Loucy (cell line): Measurements from ENCODE around the gene PTER.

ENCODE experiments used
- H2AFZ ChIP-seq: fragments of 200-600 bp; sonication (generic); 2 replicates; pipeline ENCODE4 v1.6.0; 2016; ENCODE audit warnings: antibody characterized with exemption, mild to moderate bottlenecking, low read length, moderate library complexity
- H3F3A ChIP-seq: fragments of 200-600 bp; 2 replicates; pipeline ENCODE4 v1.6.0; 2016; ENCODE audit warnings: antibody characterized with exemption, low read depth, mild to moderate bottlenecking
- H3K27me3 ChIP-seq: fragments of 200-600 bp; sonication (generic); 2 replicates; pipeline ENCODE4 v1.6.1; 2014; ENCODE audit warnings: low read length, mild to moderate bottlenecking; ENCODE audit not compliant: insufficient read depth, poor library complexity, severe bottlenecking
- H3K36me3 ChIP-seq: fragments of 200-600 bp; sonication (generic); 2 replicates; pipeline ENCODE4 v1.6.1; 2016; ENCODE audit warnings: low read length; ENCODE audit not compliant: insufficient read depth
- H3K4me1 ChIP-seq: fragments of 200-600 bp; sonication (generic); 2 replicates; pipeline ENCODE4 v1.5.1; 2014; ENCODE audit warnings: low read length, mild to moderate bottlenecking; ENCODE audit not compliant: insufficient read depth, poor library complexity, severe bottlenecking
- H3K4me2 ChIP-seq: fragments of 200-600 bp; sonication (generic); 2 replicates; pipeline ENCODE4 v1.6.0; 2014; ENCODE audit warnings: antibody characterized with exemption, low read length, low read depth, mild to moderate bottlenecking; ENCODE audit not compliant: poor library complexity, severe bottlenecking
- H3K4me3 ChIP-seq: fragments of 200-600 bp; sonication (generic); 2 replicates; pipeline ENCODE4 v1.5.1; 2014; ENCODE audit warnings: low read length, mild to moderate bottlenecking, mixed read lengths; ENCODE audit not compliant: poor library complexity, severe bottlenecking
- H3K79me2 ChIP-seq: fragments of 200-600 bp; sonication (generic); 2 replicates; pipeline ENCODE4 v1.6.1; 2014; ENCODE audit warnings: low read length; ENCODE audit not compliant: insufficient read depth
- H3K9ac ChIP-seq: fragments of 200-600 bp; sonication (generic); 2 replicates; pipeline ENCODE4 v1.6.0; 2014; ENCODE audit warnings: mild to moderate bottlenecking, low read depth, low read length, moderate library complexity; ENCODE audit not compliant: poor library complexity, severe bottlenecking
- H3K9me2 ChIP-seq: fragments of 200-600 bp; sonication (generic); replicated peaks from 2 replicates; pipeline ENCODE4 v1.6.1; 2016; ENCODE audit warnings: low read depth, low read length, mixed read lengths
- H3K9me3 ChIP-seq: fragments of 200-600 bp; sonication (generic); 2 replicates; pipeline ENCODE4 v1.6.1; 2014; ENCODE audit warnings: mild to moderate bottlenecking, antibody characterized with exemption, low read length, low read depth; ENCODE audit not compliant: insufficient read depth
- H4K20me1 ChIP-seq: fragments of 200-600 bp; sonication (generic); 2 replicates; pipeline ENCODE4 v1.6.0; 2014; ENCODE audit warnings: antibody characterized with exemption, low read length, mild to moderate bottlenecking; ENCODE audit not compliant: insufficient read depth, poor library complexity, severe bottlenecking
- CTCF ChIP-seq: fragments of 200-600 bp; sonication (generic); conservative IDR thresholded peaks from 2 replicates; pipeline ENCODE4 v1.5.1; 2014; ENCODE audit warnings: mild to moderate bottlenecking, antibody characterized with exemption, low read length
- EZH2phosphoT487 ChIP-seq: fragments of 200-600 bp; IDR thresholded peaks from 2 replicates; pipeline ENCODE4 v1.6.1; 2018; ENCODE audit warnings: antibody characterized with exemption, mild to moderate bottlenecking, moderate library complexity, borderline replicate concordance

PTER gene

GRCh38 chr10:16483241-16483917, 46.6 kb downstream of the PTER start:
- no peak overlapping the region for H3K4me2 ChIP-seq
- H3F3A ChIP-seq, result no peaks in the 10 kb centered on the region
- no peaks in the 10 kb centered on the region for H4K20me1 ChIP-seq
- H3K79me2 ChIP-seq, result no peaks in the 10 kb centered on the region
- no peaks in the 10 kb centered on the region for H3K9me3 ChIP-seq
- no peaks in the 10 kb centered on the region for H3K9me2 ChIP-seq
- H2AFZ ChIP-seq, result no peak overlapping the region
- TF ChIP-seq CTCF (no peak), EZH2phosphoT487 (no peak)
- H3K4me1 ChIP-seq, result no peaks in the 10 kb centered on the region
- H3K9ac ChIP-seq, result no peak overlapping the region
- no peak overlapping the region for H3K4me3 ChIP-seq
- H3K27me3 ChIP-seq, result no peaks in the 10 kb centered on the region
- H3K36me3 ChIP-seq, result peaks cover 20% of the 10 kb centered on the region

GRCh38 chr10:16490511-16490910, 53.7 kb downstream of the PTER start:
- H3K9ac ChIP-seq, result no peak overlapping the region
- no peak overlapping the region for H2AFZ ChIP-seq
- H3K4me1 ChIP-seq, result no peaks in the 10 kb centered on the region
- H3K9me2 ChIP-seq, result no peaks in the 10 kb centered on the region
- H3K9me3 ChIP-seq, result no peaks in the 10 kb centered on the region
- no peaks in the 10 kb centered on the region for H4K20me1 ChIP-seq
- H3K4me2 ChIP-seq, result no peak overlapping the region
- no peaks in the 10 kb centered on the region; the same call in 1 of the 2 replicates for H3K79me2 ChIP-seq
- no peak overlapping the region for H3K4me3 ChIP-seq
- peaks cover 42% of the 10 kb centered on the region for H3K36me3 ChIP-seq
- H3K27me3 ChIP-seq, result no peaks in the 10 kb centered on the region
- TF ChIP-seq EZH2phosphoT487 (no peak), CTCF (no peak)
- no peaks in the 10 kb centered on the region for H3F3A ChIP-seq

GRCh38 chr10:16491933-16492332, 55.1 kb downstream of the PTER start:
- Histone ChIP-seq H3K36me3 (peaks cover 35% of the 10 kb centered on the region), H3K4me1 (peaks cover 3% of the 10 kb centered on the region), H3K4me2 (no peak overlapping the region), H2AFZ (no peak overlapping the region), H3K9me2 (no peaks in the 10 kb centered on the region), H4K20me1 (no peaks in the 10 kb centered on the region), H3F3A (no peaks in the 10 kb centered on the region), H3K79me2 (no peaks in the 10 kb centered on the region; the same call in 1 of the 2 replicates), H3K4me3 (no peak overlapping the region), H3K9me3 (no peaks in the 10 kb centered on the region), H3K27me3 (no peaks in the 10 kb centered on the region), H3K9ac (no peak overlapping the region)
- TF ChIP-seq CTCF, result no peak
- TF ChIP-seq EZH2phosphoT487, result no peak
